ENCODE data around the gene DKKL1.
"Not testable (repeated sequence)": the region's sequence is repeated elsewhere in the genome, so short reads cannot be mapped to it uniquely, and the experiment has no call there.

The DKKL1 gene

DNA sequence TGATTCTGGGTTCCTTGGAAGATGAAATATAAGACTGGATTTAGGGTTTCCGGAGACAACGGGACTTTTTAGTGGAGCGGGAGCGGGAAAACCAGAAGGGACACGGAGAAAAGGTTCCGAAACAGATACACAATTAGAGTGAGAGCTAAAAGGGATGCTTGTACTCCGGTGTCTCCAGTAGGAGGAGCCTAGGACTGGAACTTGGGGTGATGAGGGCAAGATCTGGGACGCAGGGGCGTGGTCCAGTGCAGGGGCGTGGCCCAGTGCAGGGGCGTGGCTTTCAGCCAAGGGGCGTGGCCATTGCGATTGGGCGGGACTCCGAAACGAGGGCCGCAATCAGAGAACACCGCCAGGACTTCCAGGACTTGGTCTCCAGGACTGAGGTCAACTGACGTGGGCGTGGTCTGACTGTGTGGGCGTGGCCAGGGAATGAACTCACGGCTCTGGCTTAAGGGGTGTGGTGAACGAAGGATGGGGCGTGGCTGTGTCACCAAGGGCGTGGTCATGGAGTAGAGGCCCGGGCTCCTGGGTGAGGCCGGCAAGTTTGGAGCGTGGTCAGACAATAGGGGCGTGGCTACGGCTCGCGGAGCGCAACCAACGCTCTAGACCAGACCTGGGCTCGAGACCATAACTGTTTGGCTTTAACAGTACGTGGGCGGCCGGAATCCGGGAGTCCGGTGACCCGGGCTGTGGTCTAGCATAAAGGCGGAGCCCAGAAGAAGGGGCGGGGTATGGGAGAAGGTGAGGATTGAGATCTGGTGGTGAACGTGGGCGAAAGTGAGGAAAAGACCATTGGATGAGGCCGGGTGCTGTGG is at the start of gene DKKL1:
DKKL1 (plus strand) TSS at position 610 of the 815 bp plus-strand sequence; CDS start at position 732, 122 bp downstream.
- H3K27me3 ChIP-seq (ENCODE audit: control insufficient read depth, insufficient read depth, low read length): no peaks in the 10 kb centered on the region
- H3K36me3 ChIP-seq (ENCODE audit: control insufficient read depth, insufficient read depth, low read length): peaks cover 12% of the 10 kb centered on the region
- H3K4me3 ChIP-seq (ENCODE audit: low read depth, low read length): peak within 1 kb of the TSS; percentile 95
- peak within 1 kb of the TSS; percentile 70 for H3K27ac ChIP-seq (ENCODE audit: low read depth, low read length)
- H3K9me3 ChIP-seq (ENCODE audit: control insufficient read depth, insufficient read depth, low read length): no peaks in the 10 kb centered on the region
- peaks cover 3% of the 10 kb centered on the region; the same call in 1 of the 2 replicates for H3K4me1 ChIP-seq (ENCODE audit: control insufficient read depth, insufficient read depth, low read length)
- peak within 1 kb of the TSS; percentile 30; the same call in 1 of the 2 replicates for H3K9ac ChIP-seq (ENCODE audit: low read depth, low read length)

DNA sequence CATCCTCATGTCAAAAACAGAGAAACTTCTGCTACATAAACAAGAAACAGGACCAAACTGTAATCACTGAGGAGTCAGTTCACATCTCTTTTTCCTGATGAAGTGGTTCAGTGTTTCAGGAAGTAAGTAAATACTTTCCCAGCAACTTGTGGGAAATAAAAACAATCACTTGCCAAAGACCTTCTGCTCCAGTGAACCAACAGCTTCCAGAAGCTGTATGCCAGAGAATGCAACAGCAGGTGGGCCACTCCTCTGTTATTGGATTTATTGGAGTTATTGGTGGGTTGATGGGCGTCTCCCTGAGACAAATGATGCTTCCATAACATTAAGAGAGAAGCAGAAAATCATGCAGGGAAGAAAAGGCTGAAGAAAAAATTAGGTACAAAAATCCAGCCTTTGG is 48.6 kb upstream of the DKKL1 start:
- H3K27me3 ChIP-seq (ENCODE audit: control insufficient read depth, insufficient read depth, low read length): no peaks in the 10 kb centered on the region
- H3K9ac ChIP-seq (ENCODE audit: low read depth, low read length): no peak overlapping the region
- H3K4me3 ChIP-seq (ENCODE audit: low read depth, low read length): no peak overlapping the region
- no peaks in the 10 kb centered on the region for H3K4me1 ChIP-seq (ENCODE audit: control insufficient read depth, insufficient read depth, low read length)
- H3K36me3 ChIP-seq (ENCODE audit: control insufficient read depth, insufficient read depth, low read length): no peaks in the 10 kb centered on the region
- H3K9me3 ChIP-seq (ENCODE audit: control insufficient read depth, insufficient read depth, low read length): no peaks in the 10 kb centered on the region
- no peak overlapping the region for H3K27ac ChIP-seq (ENCODE audit: low read depth, low read length)

GRCh38 chr19:49316284-49316683 is 47.4 kb upstream of the DKKL1 start:
- Histone ChIP-seq H3K9ac (ENCODE audit: low read depth, low read length) (no peak overlapping the region), H3K9me3 (ENCODE audit: control insufficient read depth, insufficient read depth, low read length) (peaks cover 3% of the 10 kb centered on the region; the same call in 1 of the 2 replicates), H3K4me3 (ENCODE audit: low read depth, low read length) (no peak overlapping the region), H3K27ac (ENCODE audit: low read depth, low read length) (no peak overlapping the region), H3K4me1 (ENCODE audit: control insufficient read depth, insufficient read depth, low read length) (no peaks in the 10 kb centered on the region), H3K27me3 (ENCODE audit: control insufficient read depth, insufficient read depth, low read length) (no peaks in the 10 kb centered on the region), H3K36me3 (ENCODE audit: control insufficient read depth, insufficient read depth, low read length) (no peaks in the 10 kb centered on the region)

DNA sequence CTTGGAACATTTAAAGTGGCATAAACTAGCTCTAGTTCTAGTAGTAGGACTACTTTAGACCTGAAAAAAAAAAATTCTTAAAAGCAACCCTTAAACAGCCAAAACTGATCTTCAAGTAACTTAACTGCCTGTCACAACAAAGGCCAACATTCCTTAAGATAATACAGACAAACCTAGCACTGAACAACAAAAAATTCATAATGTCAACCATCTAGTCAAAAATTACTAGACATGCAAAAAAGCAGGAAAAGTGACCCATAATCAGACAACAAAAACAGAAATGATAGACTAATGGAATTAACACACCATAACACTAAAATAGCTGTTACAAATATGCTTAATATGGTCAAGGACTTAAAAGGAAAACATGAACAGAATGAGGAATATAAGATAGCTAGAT is 45.4 kb upstream of the DKKL1 start:
- Histone ChIP-seq H3K36me3 (ENCODE audit: control insufficient read depth, insufficient read depth, low read length) (no peaks in the 10 kb centered on the region), H3K27me3 (ENCODE audit: control insufficient read depth, insufficient read depth, low read length) (no peaks in the 10 kb centered on the region), H3K9me3 (ENCODE audit: control insufficient read depth, insufficient read depth, low read length) (peaks cover 3% of the 10 kb centered on the region; the same call in 1 of the 2 replicates), H3K4me3 (ENCODE audit: low read depth, low read length) (no peak overlapping the region), H3K27ac (ENCODE audit: low read depth, low read length) (no peak overlapping the region), H3K9ac (ENCODE audit: low read depth, low read length) (no peak overlapping the region), H3K4me1 (ENCODE audit: control insufficient read depth, insufficient read depth, low read length) (no peaks in the 10 kb centered on the region)

GRCh38 chr19:49324801-49325576 is 38.7 kb upstream of the DKKL1 start, which contains the start of gene SLC6A16:
Gene SLC6A16, minus strand, starts transcription at chr19:49325191. Its CDS starts 13,844 bp downstream, at chr19:49311347.
- Histone ChIP-seq H3K27ac (ENCODE audit: low read depth, low read length) (no peak within 1 kb of the TSS), H3K4me1 (ENCODE audit: control insufficient read depth, insufficient read depth, low read length) (no peaks in the 10 kb centered on the region), H3K9ac (ENCODE audit: low read depth, low read length) (no peak within 1 kb of the TSS)

DNA sequence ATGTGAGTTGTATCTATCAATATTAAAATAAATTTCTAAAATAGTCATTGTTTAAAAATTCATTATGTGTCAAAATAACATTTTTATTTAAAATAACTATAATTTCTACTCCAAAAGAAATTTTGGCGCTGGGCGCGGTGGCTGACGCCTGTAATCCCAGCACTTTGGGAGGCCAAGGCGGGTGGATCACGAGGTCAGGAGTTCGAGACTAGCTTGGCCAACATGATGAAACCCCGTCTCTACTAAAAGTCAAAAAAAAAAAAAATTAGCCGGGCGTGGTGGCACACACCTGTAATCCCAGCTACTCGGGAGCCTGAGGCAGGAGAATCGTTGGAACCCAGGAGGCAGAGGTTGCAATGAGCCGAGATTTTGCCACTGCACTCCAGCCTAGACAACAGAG is 37.9 kb upstream of the DKKL1 start:
- not testable (repeated sequence) for H3K27me3 ChIP-seq (ENCODE audit: control insufficient read depth, insufficient read depth, low read length); H3K4me1 ChIP-seq (ENCODE audit: control insufficient read depth, insufficient read depth, low read length); H3K9ac ChIP-seq (ENCODE audit: low read depth, low read length); H3K9me3 ChIP-seq (ENCODE audit: control insufficient read depth, insufficient read depth, low read length); H3K4me3 ChIP-seq (ENCODE audit: low read depth, low read length); H3K27ac ChIP-seq (ENCODE audit: low read depth, low read length); H3K36me3 ChIP-seq (ENCODE audit: control insufficient read depth, insufficient read depth, low read length)

More at GRCh38 chr19:49324801-49325576, 38.7 kb upstream of the DKKL1 start, which contains the start of gene SLC6A16:
- H3K27me3 ChIP-seq (ENCODE audit: control insufficient read depth, insufficient read depth, low read length): no peaks in the 10 kb centered on the region
- H3K4me3 ChIP-seq (ENCODE audit: low read depth, low read length): no peak within 1 kb of the TSS
- peaks cover 3% of the 10 kb centered on the region; the same call in 1 of the 2 replicates for H3K9me3 ChIP-seq (ENCODE audit: control insufficient read depth, insufficient read depth, low read length)
- H3K36me3 ChIP-seq (ENCODE audit: control insufficient read depth, insufficient read depth, low read length): no peaks in the 10 kb centered on the region

DNA sequence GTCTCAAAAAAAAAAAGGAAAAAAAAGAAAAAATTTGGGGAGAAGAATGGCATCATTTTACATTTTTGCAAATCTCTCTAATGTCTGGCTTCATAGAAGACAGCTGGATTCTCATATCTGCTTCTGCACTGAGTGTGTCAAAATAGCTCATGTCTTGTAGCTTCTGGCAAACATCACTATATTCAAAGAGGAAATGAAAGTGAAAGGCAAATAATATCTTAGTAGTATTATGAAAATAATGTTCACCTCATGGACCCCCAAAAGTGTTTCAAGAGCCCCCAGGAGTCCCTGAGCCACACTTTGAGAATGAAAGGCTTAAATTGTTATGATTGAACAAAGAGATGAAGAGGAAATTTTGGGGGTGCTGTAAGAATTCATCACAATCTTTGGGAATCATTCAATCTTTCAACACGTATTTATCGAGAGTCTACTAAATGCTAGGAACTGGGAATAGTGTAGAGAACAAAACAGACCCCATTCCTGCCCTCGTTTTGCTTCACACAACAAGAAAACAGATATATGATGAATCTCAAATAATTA is 37.4 kb upstream of the DKKL1 start:
- no peak overlapping the region for H3K9ac ChIP-seq (ENCODE audit: low read depth, low read length)
- peaks cover under 1% of the 10 kb centered on the region; the same call in 1 of the 2 replicates for H3K9me3 ChIP-seq (ENCODE audit: control insufficient read depth, insufficient read depth, low read length)
- no peaks in the 10 kb centered on the region for H3K4me1 ChIP-seq (ENCODE audit: control insufficient read depth, insufficient read depth, low read length)
- H3K27me3 ChIP-seq (ENCODE audit: control insufficient read depth, insufficient read depth, low read length): no peaks in the 10 kb centered on the region
- H3K36me3 ChIP-seq (ENCODE audit: control insufficient read depth, insufficient read depth, low read length): no peaks in the 10 kb centered on the region
- no peak overlapping the region for H3K4me3 ChIP-seq (ENCODE audit: low read depth, low read length)
- H3K27ac ChIP-seq (ENCODE audit: low read depth, low read length): no peak overlapping the region

- no peaks in the 10 kb centered on the region for H3K9me3 ChIP-seq (ENCODE audit: control insufficient read depth, insufficient read depth, low read length)
- H3K4me1 ChIP-seq (ENCODE audit: control insufficient read depth, insufficient read depth, low read length): no peaks in the 10 kb centered on the region
- no peaks in the 10 kb centered on the region for H3K27me3 ChIP-seq (ENCODE audit: control insufficient read depth, insufficient read depth, low read length)
- H3K36me3 ChIP-seq (ENCODE audit: control insufficient read depth, insufficient read depth, low read length): no peaks in the 10 kb centered on the region
- H3K4me3 ChIP-seq (ENCODE audit: low read depth, low read length): no peak overlapping the region
- no peak overlapping the region for H3K9ac ChIP-seq (ENCODE audit: low read depth, low read length)
- H3K27ac ChIP-seq (ENCODE audit: low read depth, low read length): no peak overlapping the region
Observed at GRCh38 chr19:49327878-49328544, 35.7 kb upstream of the DKKL1 start.

- Histone ChIP-seq H3K9me3 (ENCODE audit: control insufficient read depth, insufficient read depth, low read length) (no peaks in the 10 kb centered on the region), H3K4me1 (ENCODE audit: control insufficient read depth, insufficient read depth, low read length) (no peaks in the 10 kb centered on the region), H3K9ac (ENCODE audit: low read depth, low read length) (no peak overlapping the region), H3K36me3 (ENCODE audit: control insufficient read depth, insufficient read depth, low read length) (no peaks in the 10 kb centered on the region), H3K27ac (ENCODE audit: low read depth, low read length) (no peak overlapping the region), H3K4me3 (ENCODE audit: low read depth, low read length) (no peak overlapping the region), H3K27me3 (ENCODE audit: control insufficient read depth, insufficient read depth, low read length) (no peaks in the 10 kb centered on the region)
Observed at GRCh38 chr19:49328741-49329140, 34.9 kb upstream of the DKKL1 start.

DNA sequence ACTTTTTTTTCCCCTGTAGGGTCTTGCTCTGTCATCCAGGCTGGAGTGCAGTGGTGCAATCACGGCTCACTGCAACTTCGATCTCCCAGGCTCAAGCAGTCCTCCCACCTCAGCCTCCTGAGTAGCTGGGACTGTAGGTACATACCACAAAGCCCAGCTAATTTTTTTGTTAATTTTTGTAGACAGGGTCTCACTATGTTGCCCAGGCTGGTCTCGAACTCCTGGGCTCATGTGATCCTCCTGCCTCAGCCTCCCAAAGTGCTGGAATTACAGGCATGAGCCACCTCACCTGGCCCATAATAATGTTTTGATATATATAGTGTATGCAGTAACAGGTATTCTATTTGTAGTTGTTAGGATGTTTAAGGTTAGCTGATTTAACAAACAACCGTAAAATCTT is 32.5 kb upstream of the DKKL1 start:
- not testable (repeated sequence) for H3K27ac ChIP-seq (ENCODE audit: low read depth, low read length); H3K4me1 ChIP-seq (ENCODE audit: control insufficient read depth, insufficient read depth, low read length); H3K27me3 ChIP-seq (ENCODE audit: control insufficient read depth, insufficient read depth, low read length); H3K4me3 ChIP-seq (ENCODE audit: low read depth, low read length); H3K9me3 ChIP-seq (ENCODE audit: control insufficient read depth, insufficient read depth, low read length); H3K9ac ChIP-seq (ENCODE audit: low read depth, low read length); H3K36me3 ChIP-seq (ENCODE audit: control insufficient read depth, insufficient read depth, low read length)
